Common myeloid progenitor, CD34-positive (primary cell): ENCODE data around the gene IRF2.

Experiments used
- CTCF ChIA-PET: fragments of 350-600 bp; sonication (Branson Sonifier 250); formaldehyde crosslinking; loops from one replicate; lab custom pipeline; 2021; ENCODE audit warnings: antibody characterized with exemption; lab: Charles Lee
- POLR2A ChIA-PET: fragments of 350-600 bp; sonication (Branson Sonifier 250); formaldehyde crosslinking; loops from one replicate; lab custom pipeline; 2021; ENCODE audit warnings: antibody characterized with exemption; lab: Charles Lee
- DNase-seq, 3 donors: peaks; one replicate each; pipeline versions ENCODE4 v3.0.0 to v3.0.0-alpha.2; 2013
- H3K27ac ChIP-seq, 2 experiments: 1 replicate in 1 of 2; 2 replicates in 1 of 2; pipeline ENCODE4 v1.7.0; 2013; ENCODE audit warnings: inconsistent platforms in 2 of 2, low read length in 2 of 2, mild to moderate bottlenecking in 2 of 2, low read depth in 1 of 2, moderate library complexity in 1 of 2; ENCODE audit not compliant: severe bottlenecking in 2 of 2, insufficient read depth in 1 of 2, poor library complexity in 1 of 2
- H3K27me3 ChIP-seq, 5 experiments: replicated peaks in 2 of 5; 1 replicate in 3 of 5; 2 replicates in 2 of 5; pipeline versions ENCODE4 v1.6.1 to v1.7.0; 2013; ENCODE audit warnings: low read length in 4 of 5, mild to moderate bottlenecking in 2 of 5, moderate library complexity in 2 of 5, inconsistent platforms in 1 of 5; ENCODE audit not compliant: insufficient read depth in 5 of 5, control insufficient read depth in 4 of 5
- H3K36me3 ChIP-seq, 4 experiments: 1 replicate in 2 of 4; 2 replicates in 2 of 4; pipeline versions ENCODE4 v1.6.1 to v1.7.0; 2013; ENCODE audit warnings: low read length in 3 of 4, control low read depth in 1 of 4, mild to moderate bottlenecking in 1 of 4; ENCODE audit not compliant: control insufficient read depth in 4 of 4, insufficient read depth in 4 of 4
- H3K4me1 ChIP-seq, 4 experiments: 1 replicate in 3 of 4; 2 replicates in 1 of 4; pipeline versions ENCODE4 v1.6.1 to v1.7.1; 2013; ENCODE audit warnings: low read length in 3 of 4, mild to moderate bottlenecking in 3 of 4, control low read depth in 1 of 4, inconsistent platforms in 1 of 4, moderate library complexity in 1 of 4; ENCODE audit not compliant: control insufficient read depth in 4 of 4, insufficient read depth in 4 of 4; ENCODE audit errors: control extremely low read depth in 1 of 4
- H3K4me3 ChIP-seq, 7 experiments: 1 replicate in 4 of 7; 2 replicates in 3 of 7; pipeline versions ENCODE4 v1.5.1 to v1.7.0; 2013; ENCODE audit warnings: mild to moderate bottlenecking in 7 of 7, low read length in 6 of 7, moderate library complexity in 6 of 7, inconsistent platforms in 2 of 7, low read depth in 2 of 7, control low read depth in 1 of 7; ENCODE audit not compliant: insufficient read depth in 4 of 7, control insufficient read depth in 1 of 7; ENCODE audit errors: extremely low read depth in 1 of 7
- H3K9me3 ChIP-seq, 5 experiments: 1 replicate in 4 of 5; 2 replicates in 1 of 5; pipeline versions ENCODE4 v1.6.1 to v1.7.1; 2013; ENCODE audit warnings: low read length in 4 of 5, mild to moderate bottlenecking in 2 of 5, inconsistent platforms in 1 of 5, low read depth in 1 of 5, moderate library complexity in 1 of 5; ENCODE audit not compliant: control insufficient read depth in 4 of 5, insufficient read depth in 2 of 5; ENCODE audit errors: control extremely low read depth in 1 of 5
- WGBS: methylation state at CpG from one replicate; pipeline ENCODE4 v1.1.5; 2013; ENCODE audit not compliant: insufficient coverage; 5-methylcytosine and 5-hydroxymethylcytosine counted together

The IRF2 gene

GRCh38 chr4:184466634-184467033, 7.7 kb downstream of the IRF2 start:
- WGBS, result 100% methylated on average over 1 of the region's 2 CpGs
- H3K4me1 ChIP-seq, result peaks cover 1 to 8% (median 7%) of the 10 kb centered on the region in 4 experiments
- CTCF ChIA-PET, result interaction anchor here (1.5 kb wide), 1 partner anchor 9 kb away, joined by 5 read pairs; no protein-coding TSS in a partner anchor
- no peak overlapping the region for H3K4me3 ChIP-seq
- POLR2A ChIA-PET, result no interaction called here
- DNase-seq, result no peak
- H3K27ac ChIP-seq, result no peak overlapping the region
- no peaks in the 10 kb centered on the region for H3K27me3 ChIP-seq
- peaks cover 0 to 6% (median 0%) of the 10 kb centered on the region in 4 experiments for H3K36me3 ChIP-seq
- no peaks in the 10 kb centered on the region for H3K9me3 ChIP-seq

DNA sequence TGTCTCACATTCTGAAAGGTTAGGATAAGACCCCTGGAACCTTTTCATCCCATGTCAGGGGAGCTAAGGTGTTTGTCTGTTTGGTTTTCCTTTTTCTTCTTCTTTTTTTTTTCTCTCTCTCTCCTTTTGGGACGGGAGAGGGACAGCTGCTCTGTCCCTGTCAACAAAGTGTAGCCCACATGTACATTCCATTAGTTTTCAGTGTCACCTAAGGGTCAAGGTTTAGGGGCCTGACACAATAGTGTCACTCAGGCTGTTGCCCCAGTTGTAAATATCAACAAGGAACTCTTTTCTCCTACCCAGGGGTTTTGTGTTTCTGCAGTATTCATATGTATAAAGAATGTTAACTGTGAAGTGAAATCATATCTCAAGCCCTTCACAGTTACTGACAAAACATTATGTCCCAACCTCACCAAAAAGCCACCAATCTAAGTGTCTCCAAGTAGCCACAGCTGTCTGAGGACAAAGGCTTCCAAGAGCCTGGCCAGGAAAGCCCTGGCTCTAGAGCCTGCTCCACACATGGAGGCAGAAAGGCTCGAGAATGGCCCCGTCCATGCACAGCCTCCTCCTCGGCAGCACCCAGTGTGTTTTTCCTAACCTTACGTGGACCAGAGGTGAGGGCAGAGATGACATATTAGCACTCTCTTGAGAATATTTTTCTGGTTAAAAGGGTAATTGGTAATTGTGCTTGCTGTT, 9.4 kb downstream of the IRF2 start:
- no peak overlapping the region for H3K4me3 ChIP-seq
- POLR2A ChIA-PET, result interaction anchor here (0.8 kb wide), 1 partner anchor 10 kb away, joined by 3 read pairs; the partner anchor contains the start of gene IRF2
- CTCF ChIA-PET, result no interaction called here
- H3K27ac ChIP-seq, result no peak overlapping the region
- peaks cover 11 to 17% (median 14%) of the 10 kb centered on the region in 4 experiments for H3K4me1 ChIP-seq
- peaks cover 0 to 6% (median 0%) of the 10 kb centered on the region in 4 experiments for H3K36me3 ChIP-seq
- H3K9me3 ChIP-seq, result no peaks in the 10 kb centered on the region
- WGBS, result 92% methylated on average over 5 of the region's 5 CpGs
- no peak for DNase-seq
- no peaks in the 10 kb centered on the region for H3K27me3 ChIP-seq

GRCh38 chr4:184463856-184464255, 10.5 kb downstream of the IRF2 start:
- 96% methylated on average over 5 of the region's 5 CpGs for WGBS
- CTCF ChIA-PET, result no interaction called here

GRCh38 chr4:184463158-184463557, 11.2 kb downstream of the IRF2 start:
- peaks cover 14 to 22% (median 19%) of the 10 kb centered on the region in 4 experiments for H3K4me1 ChIP-seq
- POLR2A ChIA-PET, result no interaction called here

More at GRCh38 chr4:184463856-184464255, 10.5 kb downstream of the IRF2 start:
- peaks cover 0 to 2% (median 0%) of the 10 kb centered on the region in 4 experiments for H3K36me3 ChIP-seq
- H3K4me3 ChIP-seq, result no peak overlapping the region
- H3K9me3 ChIP-seq, result no peaks in the 10 kb centered on the region
- H3K27ac ChIP-seq, result no peak overlapping the region
- no peaks in the 10 kb centered on the region for H3K27me3 ChIP-seq
- DNase-seq, result no peak
- POLR2A ChIA-PET, result no interaction called here
- peaks cover 14 to 22% (median 19%) of the 10 kb centered on the region in 4 experiments for H3K4me1 ChIP-seq

GRCh38 chr4:184462724-184463123, 11.6 kb downstream of the IRF2 start:
- H3K27ac ChIP-seq, result no peak overlapping the region
- no peaks in the 10 kb centered on the region for H3K27me3 ChIP-seq
- ChIA-PET POLR2A (no interaction called here), CTCF (no interaction called here)
- no peak overlapping the region for H3K4me3 ChIP-seq
- H3K36me3 ChIP-seq, result peaks cover 0 to 2% (median 0%) of the 10 kb centered on the region in 4 experiments
- no peaks in the 10 kb centered on the region for H3K9me3 ChIP-seq
- DNase-seq, result no peak
- peaks cover 14 to 22% (median 19%) of the 10 kb centered on the region in 4 experiments for H3K4me1 ChIP-seq
- no CpG with 5 or more reads among the region's 2 CpGs for WGBS

More at GRCh38 chr4:184463158-184463557, 11.2 kb downstream of the IRF2 start:
- Histone ChIP-seq H3K9me3 (no peaks in the 10 kb centered on the region), H3K27me3 (no peaks in the 10 kb centered on the region), H3K4me3 (no peak overlapping the region), H3K36me3 (peaks cover 0 to 2% (median 0%) of the 10 kb centered on the region in 4 experiments), H3K27ac (no peak overlapping the region)
- no CpG with 5 or more reads among the region's 2 CpGs for WGBS
- CTCF ChIA-PET, result no interaction called here
- DNase-seq, result no peak

- no peak for DNase-seq
- Histone ChIP-seq H3K27me3 (no peaks in the 10 kb centered on the region), H3K9me3 (no peaks in the 10 kb centered on the region), H3K4me1 (peaks cover 14 to 22% (median 19%) of the 10 kb centered on the region in 4 experiments), H3K4me3 (no peak overlapping the region), H3K27ac (no peak overlapping the region), H3K36me3 (peaks cover 0 to 4% (median 0%) of the 10 kb centered on the region in 4 experiments)
- ChIA-PET POLR2A (no interaction called here), CTCF (interaction anchor here (0.7 to 0.8 kb wide), 2 partner anchors 20 to 22 kb away, joined by 3 to 5 read pairs; no protein-coding TSS in a partner anchor)
- 95% methylated on average over 4 of the region's 7 CpGs for whole genome bisulfite sequencing
These were observed 12.5 kb downstream of the IRF2 start for GRCh38 chr4:184461711-184462441.
